ENCODE data around the gene ZNF618.

DNA sequence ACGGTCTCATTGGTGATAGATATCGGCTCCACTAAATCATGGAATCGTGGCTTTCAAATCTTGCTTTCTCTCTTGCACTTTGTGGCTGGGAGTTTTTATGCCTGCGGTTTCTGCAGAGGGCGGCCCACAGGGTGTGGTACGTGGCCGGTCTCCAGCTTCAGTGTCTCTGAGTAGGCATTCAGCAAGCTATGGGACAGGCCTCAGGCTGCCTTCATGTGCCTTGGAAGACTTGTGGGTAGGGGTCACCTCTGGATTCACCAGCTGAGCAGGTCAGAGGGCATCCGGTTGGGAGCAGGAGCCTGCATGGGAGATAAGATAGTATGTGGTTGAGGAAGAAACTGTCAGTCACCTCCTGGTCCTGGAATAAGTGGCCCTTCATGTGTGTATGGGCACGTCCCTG lies 154.3 kb downstream of the ZNF618 start:
- TF ChIP-seq, protein P1, sequence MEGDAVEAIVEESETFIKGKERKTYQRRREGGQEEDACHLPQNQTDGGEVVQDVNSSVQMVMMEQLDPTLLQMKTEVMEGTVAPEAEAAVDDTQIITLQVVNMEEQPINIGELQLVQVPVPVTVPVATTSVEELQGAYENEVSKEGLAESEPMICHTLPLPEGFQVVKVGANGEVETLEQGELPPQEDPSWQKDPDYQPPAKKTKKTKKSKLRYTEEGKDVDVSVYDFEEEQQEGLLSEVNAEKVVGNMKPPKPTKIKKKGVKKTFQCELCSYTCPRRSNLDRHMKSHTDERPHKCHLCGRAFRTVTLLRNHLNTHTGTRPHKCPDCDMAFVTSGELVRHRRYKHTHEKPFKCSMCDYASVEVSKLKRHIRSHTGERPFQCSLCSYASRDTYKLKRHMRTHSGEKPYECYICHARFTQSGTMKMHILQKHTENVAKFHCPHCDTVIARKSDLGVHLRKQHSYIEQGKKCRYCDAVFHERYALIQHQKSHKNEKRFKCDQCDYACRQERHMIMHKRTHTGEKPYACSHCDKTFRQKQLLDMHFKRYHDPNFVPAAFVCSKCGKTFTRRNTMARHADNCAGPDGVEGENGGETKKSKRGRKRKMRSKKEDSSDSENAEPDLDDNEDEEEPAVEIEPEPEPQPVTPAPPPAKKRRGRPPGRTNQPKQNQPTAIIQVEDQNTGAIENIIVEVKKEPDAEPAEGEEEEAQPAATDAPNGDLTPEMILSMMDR (IDR thresholded peaks at IDR 0.05) = no peak
- TF ChIP-seq POLR2AphosphoS5 (IDR thresholded peaks at IDR 0.05) (no peak), POLR2A (IDR thresholded peaks at IDR 0.05) (no peak)

Measured in prostate gland (tissue), 2 donors.